ENCODE data around the gene ZNF423. TPM values are rescaled to one million over a fixed set of nuclear protein-coding genes. Genes with fewer than 3 reads are reported as not detected.
"Not testable (repeated sequence)": the region's sequence is repeated elsewhere in the genome, so short reads cannot be mapped to it uniquely, and the experiment has no call there.

Gene ZNF423
- total and polyA plus RNA-seq, 4 donors = 16.9 to 43.0 (median 34.4) TPM

- Histone ChIP-seq H3K4me3 (ENCODE audit: low read depth, low read length) (no peak overlapping the region), H3K36me3 (ENCODE audit: control insufficient read depth, insufficient read depth, low read length) (no peaks in the 10 kb centered on the region), H3K4me1 (ENCODE audit: control insufficient read depth, insufficient read depth, low read length) (no peaks in the 10 kb centered on the region), H3K27ac (ENCODE audit: low read depth, low read length) (no peak overlapping the region), H3K9me3 (ENCODE audit: control insufficient read depth, insufficient read depth, low read length) (no peaks in the 10 kb centered on the region), H3K27me3 (ENCODE audit: control insufficient read depth, insufficient read depth, low read length) (no peaks in the 10 kb centered on the region)
- WGBS (ENCODE audit: insufficient coverage) = 85% methylated on average over 3 of the region's 5 CpGs
- no peak for DNase-seq (ENCODE audit: low read depth in 4 of 6, low spot score in 6 of 6)
These were observed 33.9 kb upstream of the ZNF423 start for GRCh38 chr16:49889725-49890397.

GRCh38 chr16:49886554-49887094, 30.7 kb upstream of the ZNF423 start:
- H3K27me3 ChIP-seq (ENCODE audit: control insufficient read depth, insufficient read depth, low read length) = no peaks in the 10 kb centered on the region
- 89% methylated on average over 7 of the region's 9 CpGs for WGBS (ENCODE audit: insufficient coverage)
- H3K36me3 ChIP-seq (ENCODE audit: control insufficient read depth, insufficient read depth, low read length) = no peaks in the 10 kb centered on the region
- DNase-seq (ENCODE audit: low read depth in 4 of 6, low spot score in 6 of 6) = no peak
- no peak overlapping the region for H3K4me3 ChIP-seq (ENCODE audit: low read depth, low read length)
- no peaks in the 10 kb centered on the region for H3K4me1 ChIP-seq (ENCODE audit: control insufficient read depth, insufficient read depth, low read length)
- H3K9me3 ChIP-seq (ENCODE audit: control insufficient read depth, insufficient read depth, low read length) = no peaks in the 10 kb centered on the region
- H3K27ac ChIP-seq (ENCODE audit: low read depth, low read length) = no peak overlapping the region

- Histone ChIP-seq H3K36me3 (ENCODE audit: control insufficient read depth, insufficient read depth, low read length) (no peaks in the 10 kb centered on the region), H3K4me1 (ENCODE audit: control insufficient read depth, insufficient read depth, low read length) (peaks cover 5% of the 10 kb centered on the region), H3K4me3 (ENCODE audit: low read depth, low read length) (no peak overlapping the region), H3K27me3 (ENCODE audit: control insufficient read depth, insufficient read depth, low read length) (no peaks in the 10 kb centered on the region), H3K27ac (ENCODE audit: low read depth, low read length) (no peak overlapping the region), H3K9me3 (ENCODE audit: control insufficient read depth, insufficient read depth, low read length) (no peaks in the 10 kb centered on the region)
- peak in 2 of 6 donors; percentile 16 to 27 for DNase-seq (ENCODE audit: low read depth in 4 of 6, low spot score in 6 of 6)
- 65% methylated on average over 9 of the region's 14 CpGs for WGBS (ENCODE audit: insufficient coverage)
These were observed 28.4 kb upstream of the ZNF423 start for GRCh38 chr16:49884033-49885015.

GRCh38 chr16:49883076-49884014, 27.4 kb upstream of the ZNF423 start:
- H3K4me3 ChIP-seq (ENCODE audit: low read depth, low read length) = no peak overlapping the region
- no peaks in the 10 kb centered on the region for H3K9me3 ChIP-seq (ENCODE audit: control insufficient read depth, insufficient read depth, low read length)
- no peak for DNase-seq (ENCODE audit: low read depth in 4 of 6, low spot score in 6 of 6)
- H3K27me3 ChIP-seq (ENCODE audit: control insufficient read depth, insufficient read depth, low read length) = no peaks in the 10 kb centered on the region
- no peaks in the 10 kb centered on the region for H3K36me3 ChIP-seq (ENCODE audit: control insufficient read depth, insufficient read depth, low read length)
- 54% methylated on average over 9 of the region's 16 CpGs for WGBS (ENCODE audit: insufficient coverage)
- H3K4me1 ChIP-seq (ENCODE audit: control insufficient read depth, insufficient read depth, low read length) = peaks cover 5% of the 10 kb centered on the region
- no peak overlapping the region for H3K27ac ChIP-seq (ENCODE audit: low read depth, low read length)

- Histone ChIP-seq H3K4me1 (ENCODE audit: control insufficient read depth, insufficient read depth, low read length) (peaks cover 7% of the 10 kb centered on the region), H3K4me3 (ENCODE audit: low read depth, low read length) (no peak overlapping the region), H3K9me3 (ENCODE audit: control insufficient read depth, insufficient read depth, low read length) (no peaks in the 10 kb centered on the region), H3K36me3 (ENCODE audit: control insufficient read depth, insufficient read depth, low read length) (no peaks in the 10 kb centered on the region), H3K27me3 (ENCODE audit: control insufficient read depth, insufficient read depth, low read length) (peaks cover 10% of the 10 kb centered on the region), H3K27ac (ENCODE audit: low read depth, low read length) (no peak overlapping the region)
- WGBS (ENCODE audit: insufficient coverage) = 83% methylated on average over 7 of the region's 7 CpGs
- DNase-seq (ENCODE audit: low read depth in 4 of 6, low spot score in 6 of 6) = no peak
These were observed 26.0 kb upstream of the ZNF423 start for GRCh38 chr16:49881890-49882289.

- not testable (repeated sequence) for DNase-seq (ENCODE audit: low read depth in 4 of 6, low spot score in 6 of 6); H3K9me3 ChIP-seq (ENCODE audit: control insufficient read depth, insufficient read depth, low read length); H3K27ac ChIP-seq (ENCODE audit: low read depth, low read length); H3K4me3 ChIP-seq (ENCODE audit: low read depth, low read length); H3K36me3 ChIP-seq (ENCODE audit: control insufficient read depth, insufficient read depth, low read length)
- no CpG with 5 or more reads among the region's 3 CpGs for WGBS (ENCODE audit: insufficient coverage)
- H3K4me1 ChIP-seq (ENCODE audit: control insufficient read depth, insufficient read depth, low read length) = peaks cover 16% of the 10 kb centered on the region
- H3K27me3 ChIP-seq (ENCODE audit: control insufficient read depth, insufficient read depth, low read length) = peaks cover 12% of the 10 kb centered on the region
These were observed 22.6 kb upstream of the ZNF423 start for GRCh38 chr16:49878540-49878939.

GRCh38 chr16:49876716-49877129, 20.8 kb upstream of the ZNF423 start:
- WGBS (ENCODE audit: insufficient coverage) = 2% methylated on average over 21 of the region's 22 CpGs
- peaks cover 12% of the 10 kb centered on the region for H3K27me3 ChIP-seq (ENCODE audit: control insufficient read depth, insufficient read depth, low read length)
- no peak overlapping the region for H3K27ac ChIP-seq (ENCODE audit: low read depth, low read length)
- H3K4me1 ChIP-seq (ENCODE audit: control insufficient read depth, insufficient read depth, low read length) = peaks cover 16% of the 10 kb centered on the region
- H3K36me3 ChIP-seq (ENCODE audit: control insufficient read depth, insufficient read depth, low read length) = no peaks in the 10 kb centered on the region
- H3K4me3 ChIP-seq (ENCODE audit: low read depth, low read length) = no peak overlapping the region
- peak in 2 of 6 donors; percentile 28 to 61 for DNase-seq (ENCODE audit: low read depth in 4 of 6, low spot score in 6 of 6)
- no peaks in the 10 kb centered on the region for H3K9me3 ChIP-seq (ENCODE audit: control insufficient read depth, insufficient read depth, low read length)

GRCh38 chr16:49875806-49876715, 20.1 kb upstream of the ZNF423 start:
- Histone ChIP-seq H3K4me3 (ENCODE audit: low read depth, low read length) (no peak overlapping the region), H3K4me1 (ENCODE audit: control insufficient read depth, insufficient read depth, low read length) (peaks cover 16% of the 10 kb centered on the region), H3K27ac (ENCODE audit: low read depth, low read length) (peak overlapping the region; percentile 61), H3K9me3 (ENCODE audit: control insufficient read depth, insufficient read depth, low read length) (no peaks in the 10 kb centered on the region), H3K36me3 (ENCODE audit: control insufficient read depth, insufficient read depth, low read length) (no peaks in the 10 kb centered on the region), H3K27me3 (ENCODE audit: control insufficient read depth, insufficient read depth, low read length) (peaks cover 12% of the 10 kb centered on the region)
- DNase-seq (ENCODE audit: low read depth in 4 of 6, low spot score in 6 of 6) = peak in 2 of 6 donors; percentile 31 to 43
- 9% methylated on average over 34 of the region's 45 CpGs for WGBS (ENCODE audit: insufficient coverage)
